H9 (cell line): ENCODE measurements around the gene CAT. TPM values are rescaled to one million over a fixed set of nuclear protein-coding genes. Genes with fewer than 3 reads are reported as not detected.

ENCODE experiments used
- DNase-seq: peaks from one replicate; pipeline ENCODE4 v3.0.0-alpha.2; 2017
- H2AFZ ChIP-seq: one replicate; pipeline ENCODE4 v1.6.1; 2013; ENCODE audit warnings: mild to moderate bottlenecking, low read length, control low read depth, moderate library complexity
- H2AK5ac ChIP-seq: 2 replicates; pipeline ENCODE4 v1.6.1; 2013; ENCODE audit warnings: low read length, control low read depth, mixed read lengths; ENCODE audit not compliant: insufficient read length
- H2BK120ac ChIP-seq: one replicate; pipeline ENCODE4 v1.6.1; 2013; ENCODE audit warnings: low read depth, mild to moderate bottlenecking, low read length, control low read depth, inconsistent platforms; ENCODE audit not compliant: poor library complexity, severe bottlenecking
- H2BK12ac ChIP-seq: 2 replicates; pipeline ENCODE4 v1.6.1; 2013; ENCODE audit warnings: low read length, control low read depth, mixed read lengths, low read depth; ENCODE audit not compliant: insufficient read length
- H2BK15ac ChIP-seq: 2 replicates; pipeline ENCODE4 v1.6.1; 2013; ENCODE audit warnings: low read depth, low read length, control low read depth
- H2BK20ac ChIP-seq: one replicate; pipeline ENCODE4 v1.6.1; 2013; ENCODE audit warnings: low read depth, mild to moderate bottlenecking, low read length, control low read depth, inconsistent platforms; ENCODE audit not compliant: poor library complexity, severe bottlenecking
- H2BK5ac ChIP-seq: 2 replicates; pipeline ENCODE4 v1.6.1; 2013; ENCODE audit warnings: low read length, control low read depth, mixed read lengths; ENCODE audit not compliant: insufficient read length
- H3K14ac ChIP-seq: 2 replicates; pipeline ENCODE4 v1.6.1; 2013; ENCODE audit warnings: low read length, control low read depth; ENCODE audit not compliant: insufficient read depth
- H3K18ac ChIP-seq: 2 replicates; pipeline ENCODE4 v1.6.1; 2013; ENCODE audit warnings: low read depth, mild to moderate bottlenecking, mixed read lengths, low read length, control low read depth; ENCODE audit not compliant: insufficient read length
- H3K23ac ChIP-seq: 2 replicates; pipeline ENCODE4 v1.6.1; 2013; ENCODE audit warnings: low read length, control low read depth, mixed read lengths, low read depth; ENCODE audit not compliant: insufficient read length
- H3K23me2 ChIP-seq: 2 replicates; pipeline ENCODE4 v1.6.1; 2013; ENCODE audit warnings: low read depth, mild to moderate bottlenecking, mixed read lengths, low read length, control low read depth; ENCODE audit not compliant: insufficient read length, poor library complexity, severe bottlenecking
- H3K27ac ChIP-seq: 2 replicates; pipeline ENCODE4 v1.5.1; 2013; ENCODE audit warnings: low read length, control low read depth, mixed read lengths, low read depth; ENCODE audit not compliant: insufficient read length
- H3K27me3 ChIP-seq: 2 replicates; pipeline ENCODE4 v1.6.1; 2013; ENCODE audit warnings: low read length, control low read depth, inconsistent platforms; ENCODE audit not compliant: insufficient read depth
- H3K4ac ChIP-seq: 2 replicates; pipeline ENCODE4 v1.6.1; 2013; ENCODE audit warnings: low read depth, mild to moderate bottlenecking, control low read depth, inconsistent platforms, low read length, moderate library complexity
- H3K4me1 ChIP-seq: 2 replicates; pipeline ENCODE4 v1.6.1; 2013; ENCODE audit warnings: low read length, control low read depth, inconsistent platforms; ENCODE audit not compliant: insufficient read depth
- H3K4me2 ChIP-seq: 2 replicates; pipeline ENCODE4 v1.6.1; 2013; ENCODE audit warnings: low read length, control low read depth, mixed read lengths; ENCODE audit not compliant: insufficient read length, insufficient read depth
- H3K56ac ChIP-seq: 2 replicates; pipeline ENCODE4 v1.6.1; 2013; ENCODE audit warnings: low read depth, mild to moderate bottlenecking, mixed read lengths, low read length, control low read depth; ENCODE audit not compliant: insufficient read length
- H3K79me1 ChIP-seq: 2 replicates; pipeline ENCODE4 v1.6.1; 2013; ENCODE audit warnings: low read depth, mild to moderate bottlenecking, moderate library complexity, low read length, control low read depth, inconsistent platforms; ENCODE audit not compliant: insufficient read depth, poor library complexity, severe bottlenecking
- H3K79me2 ChIP-seq: 2 replicates; pipeline ENCODE4 v1.6.1; 2013; ENCODE audit warnings: low read length, control low read depth, inconsistent platforms; ENCODE audit not compliant: insufficient read depth
- H3K9ac ChIP-seq: 2 replicates; pipeline ENCODE4 v1.6.1; 2013; ENCODE audit warnings: low read length, control low read depth, mixed read lengths; ENCODE audit not compliant: insufficient read length; ENCODE audit errors: extremely low read depth
- H3K9me3 ChIP-seq: one replicate; pipeline ENCODE4 v1.6.1; 2013; ENCODE audit warnings: low read depth, low read length, inconsistent platforms; ENCODE audit not compliant: control insufficient read depth
- H3T11ph ChIP-seq: one replicate; pipeline ENCODE4 v1.6.1; 2013; ENCODE audit warnings: mild to moderate bottlenecking, low read length, control low read depth, inconsistent platforms
- H4K20me1 ChIP-seq: one replicate; pipeline ENCODE4 v1.6.1; 2013; ENCODE audit not compliant: control insufficient read depth, insufficient read length, insufficient read depth
- H4K5ac ChIP-seq: 2 replicates; pipeline ENCODE4 v1.6.1; 2013; ENCODE audit warnings: low read depth, mild to moderate bottlenecking, mixed read lengths, low read length, control low read depth; ENCODE audit not compliant: insufficient read length
- H4K8ac ChIP-seq: replicated peaks from 2 replicates; pipeline ENCODE4 v1.6.1; 2013; ENCODE audit warnings: low read length, control low read depth, mixed read lengths, low read depth; ENCODE audit not compliant: insufficient read length
- H4K91ac ChIP-seq: 2 replicates; pipeline ENCODE4 v1.6.1; 2013; ENCODE audit warnings: low read depth, mild to moderate bottlenecking, moderate library complexity, mixed read lengths, low read length, control low read depth; ENCODE audit not compliant: insufficient read length
- H3K27ac Mint-ChIP-seq, 3 experiments: 2 replicates in 2 of 3; 3 replicates in 1 of 3; pipeline ENCODE4 v1.8.0; 2020 to 2021; ENCODE audit warnings: mixed read lengths in 3 of 3, mild to moderate bottlenecking in 1 of 3, moderate library complexity in 1 of 3
- H3K27me3 Mint-ChIP-seq: 2 replicates; pipeline ENCODE4 v1.8.0; 2021; ENCODE audit warnings: low read depth, mild to moderate bottlenecking, moderate library complexity, mixed read lengths
- H3K36me3 Mint-ChIP-seq, 3 experiments: 2 replicates in 2 of 3; 3 replicates in 1 of 3; pipeline ENCODE4 v1.8.0; 2020 to 2021; ENCODE audit warnings: low read depth in 3 of 3, mixed read lengths in 3 of 3; ENCODE audit not compliant: insufficient read depth in 1 of 3
- H3K4me1 Mint-ChIP-seq, 2 experiments: 2 replicates each; pipeline ENCODE4 v1.8.0; 2020; ENCODE audit warnings: mixed read lengths in 2 of 2
- H3K4me3 Mint-ChIP-seq, 2 experiments: 2 replicates in 1 of 2; 3 replicates in 1 of 2; pipeline ENCODE4 v1.8.0; 2020 to 2021; ENCODE audit warnings: mild to moderate bottlenecking in 2 of 2, mixed read lengths in 2 of 2, moderate library complexity in 1 of 2
- H3K9me3 Mint-ChIP-seq, 2 experiments: 2 replicates in 1 of 2; 3 replicates in 1 of 2; pipeline ENCODE4 v1.8.0; 2020; ENCODE audit warnings: mild to moderate bottlenecking in 2 of 2, mixed read lengths in 2 of 2, moderate library complexity in 1 of 2
- total RNA-seq: library from RNA; stranded (reverse); gene quantifications from 2 replicates; pipeline ENCODE4 v1.2.1, GENCODE V29; 2021
- TF ChIP-seq, protein P1 (sequence below): fragments of 200-600 bp; sonication (generic); conservative IDR thresholded peaks from 3 replicates; pipeline ENCODE4 v1.8.0; 2021; ENCODE audit warnings: antibody characterized with exemption, mild to moderate bottlenecking

The CAT gene
- total RNA-seq, 1 experiment from 2014 or later = 9.9 TPM

GRCh38 chr11:34447044-34447443 is 8.3 kb downstream of the CAT start:
- no peak overlapping the region for H3K14ac ChIP-seq
- Mint-ChIP-seq H3K36me3 (peaks cover 0 to 15% (median 0%) of the 10 kb centered on the region in 3 experiments; a peak in 2 of 7 replicates), H3K27me3 (no peaks in the 10 kb centered on the region), H3K27ac (no peak overlapping the region), H3K4me3 (no peak overlapping the region), H3K9me3 (no peaks in the 10 kb centered on the region), H3K4me1 (no peaks in the 10 kb centered on the region)
- H3K23ac ChIP-seq = no peak overlapping the region
- H4K20me1 ChIP-seq = no peaks in the 10 kb centered on the region
- H4K91ac ChIP-seq = no peak overlapping the region
- H4K5ac ChIP-seq = no peak overlapping the region
- H2BK15ac ChIP-seq = no peak overlapping the region
- no peak overlapping the region for H4K8ac ChIP-seq
- no peaks in the 10 kb centered on the region for H3K23me2 ChIP-seq
- no peak overlapping the region for H2BK12ac ChIP-seq
- no peak overlapping the region for H3T11ph ChIP-seq
- H3K18ac ChIP-seq = no peak overlapping the region
- H3K4ac ChIP-seq = no peak overlapping the region
- no peak overlapping the region for H2AK5ac ChIP-seq
- no peaks in the 10 kb centered on the region for H3K27me3 ChIP-seq
- H3K4me2 ChIP-seq = no peak overlapping the region
- no peak overlapping the region for H3K27ac ChIP-seq
- H3K79me2 ChIP-seq = no peaks in the 10 kb centered on the region
- H3K4me1 ChIP-seq = no peaks in the 10 kb centered on the region
- no peak overlapping the region for H2BK20ac ChIP-seq
- H3K56ac ChIP-seq = no peak overlapping the region
- H2AFZ ChIP-seq = no peak overlapping the region
- TF ChIP-seq, protein P1, sequence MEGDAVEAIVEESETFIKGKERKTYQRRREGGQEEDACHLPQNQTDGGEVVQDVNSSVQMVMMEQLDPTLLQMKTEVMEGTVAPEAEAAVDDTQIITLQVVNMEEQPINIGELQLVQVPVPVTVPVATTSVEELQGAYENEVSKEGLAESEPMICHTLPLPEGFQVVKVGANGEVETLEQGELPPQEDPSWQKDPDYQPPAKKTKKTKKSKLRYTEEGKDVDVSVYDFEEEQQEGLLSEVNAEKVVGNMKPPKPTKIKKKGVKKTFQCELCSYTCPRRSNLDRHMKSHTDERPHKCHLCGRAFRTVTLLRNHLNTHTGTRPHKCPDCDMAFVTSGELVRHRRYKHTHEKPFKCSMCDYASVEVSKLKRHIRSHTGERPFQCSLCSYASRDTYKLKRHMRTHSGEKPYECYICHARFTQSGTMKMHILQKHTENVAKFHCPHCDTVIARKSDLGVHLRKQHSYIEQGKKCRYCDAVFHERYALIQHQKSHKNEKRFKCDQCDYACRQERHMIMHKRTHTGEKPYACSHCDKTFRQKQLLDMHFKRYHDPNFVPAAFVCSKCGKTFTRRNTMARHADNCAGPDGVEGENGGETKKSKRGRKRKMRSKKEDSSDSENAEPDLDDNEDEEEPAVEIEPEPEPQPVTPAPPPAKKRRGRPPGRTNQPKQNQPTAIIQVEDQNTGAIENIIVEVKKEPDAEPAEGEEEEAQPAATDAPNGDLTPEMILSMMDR = no peak
- H2BK5ac ChIP-seq = no peak overlapping the region
- H3K9ac ChIP-seq = no peak overlapping the region
- DNase-seq = no peak
- H2BK120ac ChIP-seq = no peak overlapping the region
- H3K79me1 ChIP-seq = no peaks in the 10 kb centered on the region
- H3K9me3 ChIP-seq = no peaks in the 10 kb centered on the region
